GM18520 (cell line): ENCODE data around the gene POLE.

Experiments used
- ATAC-seq: cut with Tn5 transposase; IDR thresholded peaks from one replicate; pipeline ENCODE4 v1.9.1; 2021; ENCODE audit not compliant: unreplicated experiment

The POLE gene

DNA sequence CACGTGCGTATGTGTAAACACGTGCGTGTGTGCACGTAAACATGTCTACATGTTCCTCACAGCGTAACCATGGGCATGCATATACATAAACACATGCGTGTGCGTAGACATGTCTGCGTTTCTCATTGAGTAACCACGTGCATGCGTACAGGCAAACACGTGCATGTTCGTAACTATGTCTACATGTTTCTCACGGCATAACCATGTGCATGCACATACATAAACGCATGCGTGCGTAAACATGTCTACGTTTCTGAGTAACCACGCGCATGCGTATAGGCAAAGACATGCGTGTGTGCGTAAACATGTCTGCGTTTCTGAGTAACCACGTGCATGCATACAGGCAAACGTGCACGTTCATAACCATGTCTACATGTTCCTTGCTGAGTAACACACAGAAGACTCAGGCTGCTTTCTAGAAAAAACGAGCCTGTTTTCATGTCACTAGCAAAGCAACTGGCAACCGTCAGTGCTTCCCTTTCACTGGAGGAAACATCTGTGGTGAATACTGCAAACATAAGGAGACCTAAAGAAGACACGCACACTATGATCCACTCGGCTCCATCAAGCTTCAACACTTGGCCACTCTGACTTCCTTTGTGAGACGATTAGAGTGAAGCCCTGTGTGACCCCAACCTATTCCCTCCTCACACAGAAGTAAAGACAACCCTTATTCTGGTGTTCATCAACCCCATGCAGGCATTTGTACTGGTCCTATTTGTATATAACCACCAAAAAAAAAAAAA lies 28.8 kb downstream of the POLE start:
- no peak for ATAC-seq

DNA sequence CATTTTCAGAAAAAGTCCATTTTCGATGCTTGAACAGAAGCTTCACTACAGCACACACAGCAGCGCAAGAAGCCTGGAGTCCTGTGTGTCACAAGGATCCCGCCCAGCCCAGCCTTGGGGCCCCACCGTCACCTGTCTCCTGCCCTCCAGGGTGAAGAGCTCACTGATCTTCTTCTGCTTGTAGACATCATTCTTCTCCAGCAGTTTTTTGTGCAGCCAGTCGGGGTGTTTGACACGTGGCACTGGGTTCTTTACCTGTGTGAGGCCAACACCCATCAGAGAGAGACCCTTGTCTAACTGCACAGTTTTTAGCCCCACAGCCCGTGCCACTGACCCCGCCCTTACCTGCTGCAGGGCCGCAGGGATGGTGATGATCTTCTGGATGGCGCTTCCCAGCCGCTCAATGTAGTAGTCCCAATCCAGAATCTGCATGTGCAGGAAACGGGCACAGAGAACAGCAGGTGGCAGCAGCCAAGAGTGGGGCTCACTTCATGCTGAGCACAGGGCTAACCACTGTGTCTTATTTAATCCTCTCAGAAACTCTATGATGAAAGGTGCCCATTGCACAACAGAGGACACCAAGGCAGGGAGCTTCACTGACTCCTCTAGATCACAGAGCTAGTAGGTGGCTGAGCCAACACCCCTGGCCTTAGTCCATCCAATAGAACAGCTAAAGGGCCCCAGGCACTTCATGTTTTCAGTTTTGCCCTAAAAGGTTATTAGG lies 30.0 kb downstream of the POLE start:
- no peak for ATAC-seq

DNA sequence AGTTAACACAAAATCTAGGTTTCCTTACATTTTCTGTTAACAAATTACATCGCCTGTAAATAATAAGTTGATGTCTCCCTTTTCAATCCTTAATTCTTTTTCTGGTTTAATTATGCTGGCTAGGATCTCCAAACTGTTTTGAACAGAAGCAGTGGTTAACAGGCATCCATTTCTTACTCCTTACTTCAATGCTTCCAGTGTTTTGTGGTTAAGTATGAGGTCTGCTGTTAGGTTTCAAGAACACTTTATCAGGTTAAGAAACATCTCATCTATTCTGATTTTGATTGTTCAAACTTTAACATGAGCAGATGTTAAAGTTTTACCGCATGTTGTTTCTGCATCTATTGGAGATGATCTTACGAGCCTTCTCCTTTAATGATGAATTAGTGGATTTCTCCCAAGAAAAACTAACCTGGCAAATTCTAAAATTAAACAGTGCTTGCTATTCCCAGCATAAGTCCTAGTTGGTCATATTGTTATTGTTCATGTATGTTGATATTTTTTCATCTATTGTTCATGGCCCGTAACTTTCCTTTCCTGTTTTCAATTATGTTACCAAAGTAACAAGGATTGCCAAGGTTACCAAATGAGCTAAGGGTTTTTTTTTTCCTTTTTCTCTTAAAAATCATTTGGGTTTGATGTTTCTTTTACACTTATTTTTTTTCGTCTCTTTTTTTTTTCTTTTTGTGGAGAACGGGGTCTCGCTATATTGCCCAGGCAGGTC lies 33.4 kb downstream of the POLE start:
- no peak for ATAC-seq

DNA sequence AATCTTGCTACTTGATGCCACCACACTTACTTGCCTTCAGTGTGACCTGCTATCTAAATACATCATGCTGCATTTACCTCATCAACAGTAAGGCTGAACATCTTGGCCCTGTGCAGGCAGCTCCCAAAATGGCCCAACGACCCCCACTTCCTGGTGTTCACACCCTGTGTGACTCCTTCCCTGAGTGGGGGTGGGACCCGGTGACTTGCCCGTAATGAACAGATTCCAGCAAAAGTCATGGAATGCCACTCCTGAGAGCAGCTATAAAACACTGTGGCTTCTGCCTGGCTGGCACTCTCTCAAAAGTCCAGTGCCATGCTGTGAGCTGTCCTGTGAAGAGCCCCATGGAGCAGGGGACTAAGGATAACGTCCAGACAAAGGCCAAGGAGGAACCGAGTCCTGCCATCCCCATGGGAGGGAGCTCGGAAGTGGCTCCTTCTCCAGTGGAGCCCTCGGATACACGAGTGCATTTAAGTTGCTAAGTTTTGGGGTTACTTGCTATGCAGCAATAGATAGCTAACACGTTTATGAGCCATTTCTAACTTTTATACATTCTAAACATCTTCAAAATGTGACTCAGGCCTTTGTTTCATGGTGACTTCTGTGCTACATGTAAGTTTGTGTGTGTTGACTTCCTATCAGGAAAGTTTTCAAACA lies 35.6 kb downstream of the POLE start:
- ATAC-seq, result no peak

DNA sequence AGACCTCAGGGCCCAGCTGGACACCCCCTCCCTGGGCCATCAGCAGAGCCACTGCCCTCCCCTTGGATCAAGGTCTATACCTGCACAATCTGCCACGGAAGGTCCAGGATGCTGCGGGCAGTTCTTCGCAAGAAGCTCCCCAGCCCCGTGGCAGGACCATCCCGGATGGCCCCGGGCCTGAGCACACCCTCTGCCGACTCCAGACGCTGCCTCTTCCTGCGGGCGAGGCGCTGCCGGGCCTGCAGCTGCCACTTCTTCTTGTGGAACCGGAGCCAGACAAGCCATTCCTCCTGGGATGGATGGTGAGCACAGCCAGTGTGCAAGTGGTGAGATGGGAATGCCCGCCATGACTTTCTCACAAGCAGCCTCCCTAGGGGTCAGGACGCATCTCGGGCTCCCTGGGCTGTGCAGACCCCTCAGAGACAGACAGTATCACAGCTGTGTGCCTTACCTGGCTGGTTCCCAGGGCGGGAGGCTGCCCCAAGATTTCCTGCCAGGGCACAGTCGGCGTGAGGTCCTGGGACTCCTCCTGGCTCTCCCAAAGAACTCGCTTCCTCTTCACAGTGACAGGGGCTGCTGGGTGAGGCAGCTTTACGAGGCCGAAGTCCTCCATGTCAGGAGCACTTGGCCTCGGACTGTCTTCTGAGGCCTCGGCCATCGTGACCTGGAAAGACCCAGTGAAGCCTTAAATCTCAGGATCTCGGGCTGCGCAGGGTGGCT lies 37.8 kb downstream of the POLE start:
- ATAC-seq, result no peak

DNA sequence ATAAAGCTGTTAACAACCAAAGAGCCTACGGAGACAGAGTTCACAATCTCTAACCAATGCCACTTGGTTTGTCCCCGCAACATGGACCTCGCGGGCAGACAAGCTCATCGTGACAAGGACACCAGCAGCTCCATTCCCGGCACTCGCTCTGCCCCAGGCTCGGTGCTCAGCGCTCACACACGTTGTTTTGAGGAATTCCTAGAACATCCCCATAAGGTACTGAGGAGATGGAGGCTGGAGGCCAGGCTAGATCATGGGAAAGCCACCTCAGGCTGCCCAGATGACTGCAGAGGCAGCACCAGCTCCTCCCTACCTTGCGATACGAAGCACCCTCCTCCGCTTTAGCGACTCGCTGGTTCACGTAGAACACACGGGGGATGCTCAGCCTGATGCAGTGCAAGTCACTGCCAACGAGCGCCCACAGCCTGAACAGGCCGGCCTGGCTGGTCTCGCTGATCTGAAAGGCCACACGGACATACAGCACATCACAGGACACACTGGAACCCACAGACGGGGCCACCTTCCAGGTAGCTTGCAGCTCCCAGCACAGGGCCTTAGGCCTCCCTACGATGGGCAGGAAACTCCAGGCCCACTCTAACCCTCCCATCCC lies 38.4 kb downstream of the POLE start:
- ATAC-seq, result no peak

DNA sequence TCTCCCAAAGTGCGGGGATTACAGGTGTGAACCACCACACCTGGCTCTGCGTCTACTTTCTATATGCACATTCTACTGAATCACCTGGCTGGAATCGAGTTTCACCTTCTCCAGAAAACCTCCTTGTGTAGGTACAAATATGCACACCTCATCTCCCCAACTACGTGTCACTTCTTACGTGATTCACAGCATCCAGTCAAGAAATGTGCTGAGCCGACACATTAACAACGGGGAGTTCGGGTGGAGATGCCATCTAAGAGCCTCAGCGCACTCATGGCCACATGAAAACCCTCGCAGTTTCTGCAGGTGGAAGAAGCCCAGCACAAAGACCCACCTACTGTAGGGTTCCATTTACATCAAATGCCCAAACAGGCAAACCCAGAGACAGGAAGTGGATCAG lies 39.3 kb downstream of the POLE start:
- ATAC-seq, result no peak

DNA sequence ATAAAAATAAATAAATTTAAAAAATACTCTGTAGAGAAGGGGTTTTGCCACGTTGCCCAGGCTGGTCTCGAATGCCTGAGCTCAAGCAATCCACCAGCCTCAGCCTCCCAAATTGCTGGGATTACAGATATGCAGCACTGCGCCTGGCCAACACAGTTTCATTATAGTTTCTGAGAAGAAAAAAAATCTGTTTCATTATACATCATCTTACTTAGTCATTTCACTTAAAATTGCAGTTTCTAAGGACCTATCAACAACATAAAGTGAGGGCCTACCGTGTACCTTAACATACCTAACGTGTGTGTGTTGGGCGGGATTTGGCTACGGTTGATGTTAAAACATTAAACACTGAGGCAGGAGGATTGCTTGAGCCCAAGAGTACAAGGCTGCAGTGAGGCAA lies 40.3 kb downstream of the POLE start:
- no peak for ATAC-seq

DNA sequence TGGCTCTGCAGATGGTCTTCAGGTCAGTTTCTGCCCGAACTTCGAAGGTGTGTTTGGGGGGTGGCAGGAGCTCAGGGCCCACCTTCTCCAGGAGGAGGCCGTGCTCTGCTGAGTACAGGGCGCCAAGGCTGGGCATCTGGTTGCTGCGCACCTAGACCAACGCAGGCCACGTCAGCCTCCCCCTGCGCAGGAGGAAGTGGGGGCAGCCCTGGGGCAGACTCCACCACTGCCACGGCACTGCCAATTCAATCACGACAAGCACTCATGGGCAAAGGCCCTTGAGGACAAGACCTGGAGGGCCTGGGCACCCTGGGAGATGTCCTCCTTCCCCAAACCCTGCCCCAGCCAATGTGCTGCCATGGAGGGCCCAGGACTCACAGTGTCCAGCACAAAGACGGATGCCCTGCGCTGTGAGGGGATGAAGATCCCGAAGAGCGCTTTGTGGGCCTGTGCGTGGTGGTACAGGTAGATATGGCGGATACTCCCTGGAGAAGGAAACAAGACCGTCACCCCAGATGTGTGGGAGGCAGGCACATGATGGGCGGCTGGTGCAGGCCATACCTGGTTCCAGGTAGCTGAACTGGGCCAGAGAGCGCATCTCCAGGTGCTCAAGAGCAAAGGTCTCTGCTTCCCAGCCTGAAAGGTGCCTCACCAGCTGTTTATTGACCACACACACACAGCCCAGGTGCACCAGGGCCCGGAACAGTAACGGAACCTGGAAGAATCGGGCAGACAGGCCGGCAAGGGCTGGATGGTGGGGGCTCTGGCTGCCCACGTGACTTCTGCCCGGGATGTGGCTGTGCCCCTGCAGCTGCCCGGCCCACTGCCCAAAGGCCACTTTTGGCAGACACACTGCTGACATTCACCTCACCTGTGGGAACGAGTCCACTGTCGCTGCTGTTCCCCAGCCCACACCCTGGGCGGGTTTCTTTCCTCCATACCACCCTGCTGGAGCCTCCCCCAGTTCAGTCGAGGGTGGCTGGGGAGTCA lies 44.0 kb downstream of the POLE start:
- no peak for ATAC-seq

DNA sequence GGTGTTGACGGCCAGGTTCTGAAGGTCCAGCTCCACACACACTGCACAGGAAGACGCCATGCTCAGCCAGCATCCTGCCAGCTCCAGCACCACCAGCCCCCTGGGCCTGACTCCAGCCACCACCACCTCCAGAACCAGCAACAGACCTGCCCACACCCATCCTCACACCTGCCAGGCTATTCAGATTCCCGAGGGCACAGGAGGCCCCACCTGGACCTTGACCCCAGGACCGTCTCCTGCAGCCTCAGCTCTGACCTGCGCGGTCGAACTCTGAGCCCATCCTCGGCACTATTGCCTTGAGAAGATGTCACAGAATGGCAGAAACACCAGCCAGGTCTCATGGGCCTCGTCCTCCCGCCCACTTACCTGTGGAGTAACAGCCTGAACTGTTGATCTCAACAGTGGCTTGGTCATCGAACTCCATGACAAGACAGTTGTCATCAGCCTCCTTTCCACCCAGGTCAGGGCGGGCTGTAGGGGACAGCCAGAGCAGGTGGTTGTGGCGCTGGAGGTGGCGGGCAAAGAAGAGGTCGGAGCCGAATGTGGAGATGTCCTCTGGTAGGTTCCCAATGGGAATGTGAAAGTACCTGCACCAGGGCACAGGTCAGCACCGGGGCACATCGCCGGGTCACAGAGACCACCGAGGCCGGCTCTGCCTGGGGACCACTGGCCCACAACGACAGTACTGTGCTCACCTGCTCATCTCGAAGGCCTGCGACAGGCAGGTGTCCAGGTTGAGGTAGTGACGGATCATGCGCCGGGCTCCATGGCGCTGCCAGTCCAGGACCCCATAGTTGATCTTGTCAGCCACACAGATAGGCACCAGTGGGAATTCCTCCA lies 45.1 kb downstream of the POLE start:
- ATAC-seq, result no peak

DNA sequence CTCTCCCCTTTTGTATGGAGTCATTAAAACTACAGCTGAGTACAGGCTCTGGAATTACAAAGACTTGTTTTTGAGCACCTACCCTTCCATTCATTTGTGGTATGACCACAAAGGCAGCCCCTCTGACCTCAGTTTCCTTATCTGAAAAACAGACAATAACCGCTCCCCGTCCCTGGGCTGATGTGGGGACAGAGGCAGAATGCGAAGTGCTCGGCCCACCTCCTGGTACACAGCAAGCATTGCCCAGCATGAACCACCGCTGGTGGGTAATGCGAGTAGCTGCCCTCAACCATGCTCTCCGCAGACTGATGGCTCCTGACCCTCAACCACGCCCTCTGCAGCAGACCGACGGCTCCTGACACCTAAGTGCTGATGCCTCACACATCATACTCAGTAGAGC lies 46.2 kb downstream of the POLE start:
- no peak for ATAC-seq

DNA sequence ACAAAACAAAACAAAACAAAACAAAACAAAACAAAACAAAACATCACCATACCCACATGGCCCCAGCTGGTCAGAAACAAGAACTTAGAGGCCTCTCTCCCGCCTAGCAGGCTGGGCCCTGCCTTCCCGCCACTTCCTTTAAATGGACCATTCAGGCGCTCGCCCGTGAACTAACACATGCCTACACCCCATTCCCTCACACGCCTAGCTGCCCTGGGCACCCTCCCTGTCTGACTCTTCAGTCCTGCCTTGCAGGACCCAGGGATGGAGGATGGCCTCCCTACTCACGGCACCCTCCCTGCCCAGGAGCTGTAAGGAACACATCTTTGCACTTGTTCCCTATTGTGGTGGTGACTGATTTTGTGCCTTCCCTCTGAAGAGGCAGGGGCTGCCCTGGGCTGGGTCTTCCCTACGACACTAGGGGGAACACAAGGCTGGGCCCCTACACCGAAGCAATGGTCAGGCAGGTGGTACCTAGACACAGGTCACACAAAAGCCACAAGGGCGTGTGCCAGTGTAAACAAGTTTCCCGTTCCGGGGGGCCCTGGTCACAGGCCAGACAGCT lies 47.1 kb downstream of the POLE start:
- ATAC-seq, result no peak

DNA sequence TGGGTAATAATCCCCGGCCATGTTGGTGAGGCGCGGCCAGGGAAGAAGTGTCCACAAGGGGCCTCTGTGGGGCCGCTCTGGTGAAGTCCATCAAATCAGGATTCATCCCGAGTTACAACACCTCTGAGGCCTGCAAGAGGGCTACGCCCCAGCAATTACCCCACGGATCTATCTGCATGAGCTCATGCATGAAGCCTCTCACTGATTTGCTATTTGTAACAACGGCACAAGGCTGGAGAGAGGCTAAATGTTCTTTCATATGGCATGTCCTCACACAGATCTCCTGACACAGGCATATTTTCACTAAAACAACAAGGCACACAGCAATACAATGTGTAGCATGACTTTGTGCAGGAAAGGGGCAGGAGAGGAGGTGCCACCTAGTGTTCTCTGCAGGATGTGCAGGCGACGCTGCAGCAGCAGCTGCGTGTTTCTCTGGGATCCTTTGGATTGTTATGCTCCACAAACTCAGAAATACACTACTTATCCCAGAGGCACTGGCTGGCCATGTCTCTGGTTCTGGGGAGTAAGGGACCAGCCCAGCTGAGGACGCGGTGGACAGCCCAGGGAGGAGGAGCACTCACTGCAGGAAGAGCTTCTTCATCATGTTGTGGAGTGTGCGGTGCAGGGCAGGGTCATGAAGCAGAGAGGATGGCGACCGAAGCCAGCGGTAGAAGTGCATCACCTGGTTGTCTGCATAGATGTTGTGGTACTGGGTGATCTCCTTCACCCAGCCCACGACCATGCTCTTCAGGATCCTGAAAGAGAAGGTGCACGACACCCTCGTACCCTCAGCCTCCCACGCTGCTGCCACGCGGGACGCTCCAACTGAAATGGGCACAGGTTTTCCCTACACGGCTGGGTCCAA lies 48.4 kb downstream of the POLE start:
- no peak for ATAC-seq

DNA sequence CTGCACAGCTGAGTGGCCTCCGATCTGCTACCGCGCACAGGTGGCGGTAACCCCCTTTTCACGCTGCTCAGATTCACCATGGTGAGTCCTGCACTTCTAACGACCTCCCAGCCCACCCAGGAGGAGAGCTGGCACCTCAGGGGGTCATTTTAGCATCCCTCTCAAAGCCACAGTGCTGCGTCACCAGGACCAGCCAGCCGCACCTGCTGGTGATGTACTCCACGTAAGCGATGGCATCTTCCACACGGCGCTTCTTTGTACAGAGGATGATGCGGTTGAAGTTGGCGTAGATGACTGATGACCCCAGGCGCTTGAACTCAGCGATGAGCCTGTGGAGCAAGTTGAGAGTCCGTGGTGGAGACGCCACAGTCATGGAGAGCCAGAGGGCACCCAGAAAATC lies 49.3 kb downstream of the POLE start:
- no peak for ATAC-seq

DNA sequence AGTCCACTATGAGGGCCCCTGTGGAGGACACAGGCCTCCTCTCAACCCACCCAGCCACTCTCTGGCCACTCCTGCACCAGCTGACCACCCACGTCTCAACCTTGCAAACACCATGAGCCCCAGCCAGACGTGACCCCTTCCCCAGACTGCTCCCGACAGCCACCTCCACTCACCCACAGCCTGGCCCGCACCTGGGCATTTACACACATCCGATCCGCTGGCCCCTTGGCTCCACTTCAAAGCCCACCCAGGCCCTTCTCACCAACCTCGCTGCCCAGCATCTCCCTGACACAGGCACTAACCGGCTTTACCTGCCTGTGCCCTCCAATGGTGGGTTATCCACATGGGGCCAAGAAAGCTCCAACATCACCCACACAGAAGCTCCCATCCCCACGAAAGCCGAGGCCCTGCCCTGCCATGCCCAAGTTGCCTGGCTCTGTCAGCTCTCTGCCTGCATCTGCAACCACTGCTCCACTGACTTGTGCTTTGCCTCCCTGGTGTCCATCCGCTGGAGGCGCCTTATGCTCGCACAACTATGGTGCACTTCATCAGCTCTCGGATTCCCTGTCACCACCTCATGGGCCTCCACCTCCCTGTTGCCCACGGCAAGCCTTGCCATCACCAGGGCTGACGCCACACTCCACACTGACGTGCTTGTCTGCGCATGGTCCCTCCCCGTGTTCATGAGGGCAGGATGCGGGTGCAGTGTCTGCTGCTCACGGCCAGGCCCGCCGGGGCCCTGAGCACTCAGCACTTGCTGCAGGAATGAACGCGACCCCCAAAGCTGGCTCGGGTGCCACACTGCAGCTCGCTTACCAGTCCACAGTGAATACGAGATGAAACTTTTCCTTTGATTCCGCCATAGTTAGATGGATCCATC lies 51.8 kb downstream of the POLE start:
- no peak for ATAC-seq

DNA sequence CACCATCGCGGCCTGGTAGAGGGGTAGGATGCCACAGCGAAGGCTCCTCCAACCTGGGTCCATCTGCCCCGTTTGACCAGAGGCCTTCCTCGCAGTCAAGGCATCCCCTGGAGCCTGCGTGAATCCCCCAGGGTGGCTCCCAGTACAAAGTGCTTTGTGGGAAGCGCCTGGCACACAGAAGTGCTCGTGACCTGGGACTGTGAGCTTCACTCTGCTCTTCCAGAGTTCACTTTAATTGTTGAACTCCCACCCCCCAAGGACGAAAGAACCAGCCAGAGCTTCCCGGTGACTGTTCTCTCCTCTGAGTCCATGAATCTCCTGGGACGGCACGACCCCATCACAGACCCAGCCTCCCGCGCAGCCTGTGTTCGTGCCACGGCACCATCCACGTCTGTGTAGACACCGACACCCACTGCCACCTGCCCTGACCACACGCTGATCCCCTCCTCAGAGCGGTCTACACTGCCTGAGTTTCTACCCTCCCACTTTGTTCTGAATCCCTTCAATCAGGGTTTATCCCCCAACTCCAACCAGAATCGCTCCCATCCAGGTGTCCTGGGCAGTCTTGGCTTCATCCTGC lies 52.6 kb downstream of the POLE start:
- ATAC-seq, result no peak
